Dendritic cell treated with granulocyte-macrophage colony-stimulating factor and Interleukin-4, amounts not matched to agents 40 ng/mL and 50 ng/mL, for 4 days (primary cell): ENCODE measurements around the gene CDC42EP2.
A peak's percentile ranks its signal among the peaks of the same experiment; 100 is the strongest.

Source experiments
- H3K27ac Mint-ChIP-seq: one replicate; pipeline ENCODE4 v1.8.0; 2022; ENCODE audit warnings: mild to moderate bottlenecking, mixed read lengths
- H3K27me3 Mint-ChIP-seq: one replicate; pipeline ENCODE4 v1.8.0; 2022; ENCODE audit warnings: mild to moderate bottlenecking, mixed read lengths
- H3K36me3 Mint-ChIP-seq: one replicate; pipeline ENCODE4 v1.8.0; 2022; ENCODE audit warnings: low read depth, mixed read lengths
- H3K4me1 Mint-ChIP-seq: one replicate; pipeline ENCODE4 v1.8.0; 2022; ENCODE audit warnings: low read depth, mixed read lengths
- H3K4me3 Mint-ChIP-seq: one replicate; pipeline ENCODE4 v1.8.0; 2022; ENCODE audit warnings: mild to moderate bottlenecking, moderate library complexity, mixed read lengths
- H3K9me3 Mint-ChIP-seq: one replicate; pipeline ENCODE4 v1.8.0; 2022; ENCODE audit warnings: mixed read lengths
- intact Hi-C: fragments of 100-400 bp; cut with micrococcal nuclease; formaldehyde crosslinking; loops from one replicate; pipeline ENCODE4 v1.15.0; 2022

CDC42EP2 gene

GRCh38 chr11:65290448-65291165, 24.1 kb upstream of the CDC42EP2 start:
- intact Hi-C loops: loop anchor here (2.0 kb wide), 1 partner anchor 24 kb away; the partner anchor contains the start of gene CDC42EP2
- no peaks in the 10 kb centered on the region for H3K27me3 Mint-ChIP-seq
- H3K4me3 Mint-ChIP-seq: peak overlapping the region; percentile 51
- peaks cover 68% of the 10 kb centered on the region for H3K36me3 Mint-ChIP-seq
- no peaks in the 10 kb centered on the region for H3K9me3 Mint-ChIP-seq
- peak overlapping the region; percentile 90 for H3K27ac Mint-ChIP-seq
- H3K4me1 Mint-ChIP-seq: peaks cover 48% of the 10 kb centered on the region

- Mint-ChIP-seq H3K36me3 (peaks cover 75% of the 10 kb centered on the region), H3K9me3 (no peaks in the 10 kb centered on the region), H3K4me1 (peaks cover 48% of the 10 kb centered on the region), H3K4me3 (peak overlapping the region; percentile 53), H3K27ac (peak overlapping the region; percentile 90), H3K27me3 (no peaks in the 10 kb centered on the region)
- intact Hi-C loops: loop anchor here (2.0 kb wide), 1 partner anchor 23 kb away; the partner anchor contains the start of gene CDC42EP2
These were observed 23.1 kb upstream of the CDC42EP2 start for GRCh38 chr11:65291613-65292012.

DNA sequence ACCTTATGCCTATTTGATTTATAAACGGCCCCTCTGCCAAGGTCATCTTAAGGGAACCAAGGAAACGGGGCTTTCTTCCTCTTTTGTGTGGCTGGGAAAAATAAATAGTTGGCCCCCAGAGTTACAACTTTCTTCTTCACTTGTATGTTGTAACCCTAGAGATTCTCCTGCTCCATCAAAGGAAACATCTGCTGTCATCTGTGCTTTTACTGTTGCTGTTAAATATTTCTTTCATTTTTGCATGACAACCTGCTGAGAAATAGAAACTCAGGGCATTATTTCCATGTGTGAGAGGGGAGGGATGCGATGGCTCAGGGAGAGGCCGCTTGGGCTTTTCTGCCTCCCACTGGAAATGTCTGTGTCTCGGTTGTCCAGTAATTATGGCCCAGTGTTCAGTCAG, 21.8 kb upstream of the CDC42EP2 start:
- intact Hi-C loops: no loop called here
- no peak overlapping the region for H3K4me3 Mint-ChIP-seq
- no peaks in the 10 kb centered on the region for H3K9me3 Mint-ChIP-seq
- peak overlapping the region; percentile 90 for H3K27ac Mint-ChIP-seq
- H3K4me1 Mint-ChIP-seq: peaks cover 40% of the 10 kb centered on the region
- peaks cover 75% of the 10 kb centered on the region for H3K36me3 Mint-ChIP-seq
- H3K27me3 Mint-ChIP-seq: no peaks in the 10 kb centered on the region

DNA sequence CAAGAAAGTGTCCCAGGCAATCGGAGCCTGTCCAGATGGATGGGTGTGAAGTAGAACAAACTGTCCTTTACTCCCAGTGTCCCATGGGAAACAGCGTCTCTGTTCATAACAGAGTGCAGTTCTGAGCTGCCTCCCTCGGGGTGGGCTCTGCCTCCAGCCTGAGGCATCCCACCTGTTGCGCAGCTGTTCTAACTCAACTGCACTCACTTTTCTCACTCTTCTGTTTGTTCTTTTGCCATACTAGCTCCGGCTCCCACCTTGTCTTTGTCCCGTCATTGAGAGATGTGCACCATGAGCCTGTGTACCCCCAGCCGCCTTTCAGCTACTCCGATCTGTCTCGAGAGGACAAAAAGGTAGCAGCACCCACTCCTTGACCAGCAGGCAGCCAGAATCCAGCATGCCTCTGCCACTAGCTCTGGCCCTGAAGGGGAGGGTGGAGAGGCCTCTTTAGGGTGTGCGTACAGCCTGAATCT, 20.7 kb upstream of the CDC42EP2 start:
- Mint-ChIP-seq H3K4me1 (peaks cover 40% of the 10 kb centered on the region), H3K27me3 (no peaks in the 10 kb centered on the region), H3K36me3 (peaks cover 75% of the 10 kb centered on the region), H3K9me3 (no peaks in the 10 kb centered on the region), H3K27ac (peak overlapping the region; percentile 90), H3K4me3 (no peak overlapping the region)
- intact Hi-C loops: no loop called here

- intact Hi-C loops: no loop called here
- Mint-ChIP-seq H3K9me3 (no peaks in the 10 kb centered on the region), H3K4me1 (peaks cover 32% of the 10 kb centered on the region), H3K4me3 (no peak overlapping the region), H3K27me3 (no peaks in the 10 kb centered on the region), H3K27ac (no peak overlapping the region), H3K36me3 (peaks cover 75% of the 10 kb centered on the region)
These were observed 19.7 kb upstream of the CDC42EP2 start for GRCh38 chr11:65295001-65295400.

- Mint-ChIP-seq H3K27me3 (no peaks in the 10 kb centered on the region), H3K9me3 (no peaks in the 10 kb centered on the region), H3K4me3 (no peak overlapping the region), H3K36me3 (peaks cover 69% of the 10 kb centered on the region), H3K27ac (peak overlapping the region; percentile 50), H3K4me1 (peaks cover 25% of the 10 kb centered on the region)
- intact Hi-C loops: no loop called here
These were observed 18.9 kb upstream of the CDC42EP2 start for GRCh38 chr11:65295571-65296341.

DNA sequence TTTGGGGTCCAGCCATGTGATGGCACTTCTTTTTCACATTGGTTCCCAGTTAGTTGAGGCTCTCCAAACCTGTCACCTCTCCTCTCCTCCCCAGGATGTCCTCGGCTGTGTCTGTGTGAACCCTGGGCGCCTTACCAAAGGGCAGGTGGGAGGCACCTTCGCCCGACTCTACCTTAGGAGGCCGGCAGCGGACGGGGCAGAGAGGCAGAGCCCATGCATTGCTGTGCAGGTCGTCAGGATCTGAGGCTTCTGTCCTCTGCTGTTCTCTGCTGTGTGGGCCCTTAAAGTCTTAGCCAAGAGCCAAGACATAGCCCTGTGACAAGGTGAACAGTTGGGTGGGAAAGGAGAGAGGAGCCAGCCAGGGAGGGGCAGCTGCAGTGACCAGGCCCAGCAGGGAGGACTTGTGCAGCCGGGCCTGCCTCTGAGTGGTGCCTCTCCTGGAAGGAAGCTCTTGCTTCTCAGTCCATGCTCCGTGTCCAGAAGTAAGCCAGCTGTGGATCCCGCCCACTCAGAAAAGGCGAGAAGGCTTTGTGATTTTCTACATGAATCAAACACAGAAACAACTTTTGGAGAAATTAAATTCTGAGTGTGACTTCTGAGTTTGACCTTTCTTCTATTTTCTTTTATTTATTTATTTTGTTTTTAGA, 17.5 kb upstream of the CDC42EP2 start:
- H3K36me3 Mint-ChIP-seq: peaks cover 69% of the 10 kb centered on the region
- intact Hi-C loops: no loop called here
- H3K27me3 Mint-ChIP-seq: no peaks in the 10 kb centered on the region
- no peak overlapping the region for H3K27ac Mint-ChIP-seq
- no peak overlapping the region for H3K4me3 Mint-ChIP-seq
- peaks cover 25% of the 10 kb centered on the region for H3K4me1 Mint-ChIP-seq
- no peaks in the 10 kb centered on the region for H3K9me3 Mint-ChIP-seq

DNA sequence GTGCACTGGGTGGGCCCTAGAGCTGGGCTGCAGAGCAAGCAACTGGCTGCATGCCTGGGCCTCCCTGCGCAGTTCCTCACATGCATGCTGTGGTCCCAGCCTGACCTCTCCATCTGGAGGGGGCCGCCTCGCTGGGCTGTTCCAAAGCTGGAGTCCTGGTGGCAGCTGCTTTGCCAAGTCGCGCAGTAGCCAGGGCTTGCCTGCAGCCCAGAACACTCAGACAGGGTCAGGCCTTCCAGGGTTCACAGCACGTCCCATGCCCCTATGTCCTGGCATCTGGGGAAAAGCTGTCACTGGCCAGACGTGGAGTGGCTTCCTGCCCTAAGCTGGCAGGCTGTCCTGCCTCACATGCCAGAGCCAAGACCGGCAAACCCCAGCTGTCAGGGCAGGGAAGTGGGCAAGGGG, 16.5 kb upstream of the CDC42EP2 start:
- H3K9me3 Mint-ChIP-seq: no peaks in the 10 kb centered on the region
- peaks cover 17% of the 10 kb centered on the region for H3K4me1 Mint-ChIP-seq
- no peak overlapping the region for H3K27ac Mint-ChIP-seq
- H3K4me3 Mint-ChIP-seq: no peak overlapping the region
- H3K36me3 Mint-ChIP-seq: peaks cover 67% of the 10 kb centered on the region
- no peaks in the 10 kb centered on the region for H3K27me3 Mint-ChIP-seq
- intact Hi-C loops: no loop called here

DNA sequence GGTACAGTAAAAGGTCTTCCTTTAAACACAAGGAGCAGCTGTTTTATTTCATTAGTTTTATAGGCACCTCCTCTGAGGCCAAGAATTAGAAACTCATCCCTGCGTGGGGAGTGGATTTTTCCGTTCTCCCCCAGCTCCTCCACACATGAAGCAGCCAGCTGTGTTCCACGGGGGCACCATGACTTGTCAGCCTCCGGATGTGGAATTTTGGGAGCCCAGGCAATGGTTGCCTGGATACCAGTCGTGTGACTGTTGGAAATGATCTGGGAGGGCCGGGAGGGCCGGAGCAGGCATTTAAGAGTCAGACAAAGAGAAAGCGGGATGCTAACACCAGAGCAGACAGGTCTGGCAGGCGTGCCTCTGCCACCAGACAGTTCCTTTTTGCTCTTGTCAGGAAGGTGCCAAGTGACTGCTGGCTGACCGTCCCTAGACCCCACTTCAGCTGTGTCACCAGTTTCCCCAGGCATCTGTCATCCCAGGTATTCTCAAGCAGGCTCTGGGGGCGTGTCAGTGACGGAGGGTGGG, 15.9 kb upstream of the CDC42EP2 start:
- Mint-ChIP-seq H3K27ac (no peak overlapping the region), H3K36me3 (peaks cover 64% of the 10 kb centered on the region), H3K4me3 (no peak overlapping the region), H3K4me1 (peaks cover 16% of the 10 kb centered on the region), H3K9me3 (no peaks in the 10 kb centered on the region), H3K27me3 (no peaks in the 10 kb centered on the region)
- intact Hi-C loops: no loop called here

DNA sequence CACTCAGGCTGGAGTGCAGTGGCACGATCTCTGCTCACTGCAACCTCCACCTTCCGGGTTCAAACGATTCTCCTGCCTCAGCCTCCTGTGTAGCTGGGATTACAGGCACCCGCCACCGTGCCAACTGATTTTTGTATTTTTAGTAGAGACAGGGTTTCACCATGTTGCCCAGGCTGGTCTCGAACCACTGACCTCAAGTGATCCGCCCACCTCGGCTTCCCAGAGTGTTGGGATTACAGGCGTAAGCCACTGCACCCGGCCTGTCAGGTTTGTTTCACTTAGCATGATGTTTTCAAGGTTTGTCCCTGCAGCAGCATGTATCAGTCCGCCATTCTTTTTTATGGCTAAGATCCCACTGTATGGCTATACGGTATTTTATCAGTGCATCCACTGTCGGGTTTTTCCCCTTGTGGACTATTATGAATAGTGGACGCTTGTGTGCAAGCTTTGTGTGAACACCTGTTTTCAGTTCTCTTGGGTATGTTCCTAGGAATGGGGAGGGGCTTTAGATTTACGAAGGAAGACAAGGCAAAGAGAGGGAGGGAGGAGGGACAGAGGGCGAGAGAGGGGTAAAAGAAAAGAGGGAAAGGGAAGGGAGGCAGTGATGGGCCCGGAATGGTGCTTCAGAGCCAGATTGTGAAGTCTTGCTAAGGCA, 13.9 kb upstream of the CDC42EP2 start:
- Mint-ChIP-seq H3K27ac (no peak overlapping the region), H3K9me3 (no peaks in the 10 kb centered on the region), H3K27me3 (no peaks in the 10 kb centered on the region), H3K4me3 (no peak overlapping the region), H3K4me1 (peaks cover 16% of the 10 kb centered on the region), H3K36me3 (peaks cover 64% of the 10 kb centered on the region)
- intact Hi-C loops: no loop called here

DNA sequence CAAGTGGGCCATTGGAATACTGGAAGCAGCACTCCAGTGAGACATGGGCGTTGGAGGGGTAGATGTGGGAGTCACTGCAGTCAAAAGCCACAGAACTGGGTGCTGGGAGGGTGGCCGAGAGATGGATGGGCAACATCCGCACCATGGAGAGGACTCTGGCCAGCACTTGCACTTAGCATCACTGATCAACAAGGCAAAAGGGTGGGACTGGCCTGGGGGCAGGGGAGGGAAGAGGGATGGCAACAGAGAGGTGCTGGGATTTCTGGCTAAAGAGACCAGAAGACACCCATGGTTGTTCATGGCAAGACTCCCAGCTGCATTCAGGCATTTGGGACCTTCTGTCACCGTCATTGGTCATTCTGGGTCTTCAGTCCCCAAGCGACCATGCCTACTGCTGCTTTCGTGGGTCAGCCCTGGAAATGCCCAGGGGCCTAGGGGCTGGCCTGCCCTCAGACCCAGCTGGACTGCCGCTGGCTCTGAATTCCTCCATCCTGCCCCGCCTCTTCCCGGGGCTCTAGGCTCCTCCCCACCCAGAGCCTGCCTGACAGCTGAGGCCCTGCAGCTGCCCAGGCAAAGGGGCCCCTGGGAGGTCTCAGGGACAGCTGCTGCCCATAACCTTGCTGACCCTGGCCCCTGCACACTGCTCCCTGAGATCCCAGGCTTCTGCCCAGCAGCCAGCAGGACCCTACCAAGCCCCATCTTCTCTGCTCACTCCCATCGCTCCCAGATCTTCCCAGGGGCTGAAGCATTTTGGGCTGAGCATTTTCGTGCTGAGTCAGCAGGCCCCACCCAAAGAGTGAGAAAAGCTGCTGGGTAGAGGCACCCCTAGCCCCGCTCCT, 13.0 kb upstream of the CDC42EP2 start:
- Mint-ChIP-seq H3K4me1 (peaks cover 16% of the 10 kb centered on the region), H3K4me3 (no peak overlapping the region), H3K9me3 (no peaks in the 10 kb centered on the region), H3K27me3 (no peaks in the 10 kb centered on the region), H3K27ac (peak overlapping the region; percentile 66), H3K36me3 (peaks cover 54% of the 10 kb centered on the region)
- intact Hi-C loops: no loop called here

DNA sequence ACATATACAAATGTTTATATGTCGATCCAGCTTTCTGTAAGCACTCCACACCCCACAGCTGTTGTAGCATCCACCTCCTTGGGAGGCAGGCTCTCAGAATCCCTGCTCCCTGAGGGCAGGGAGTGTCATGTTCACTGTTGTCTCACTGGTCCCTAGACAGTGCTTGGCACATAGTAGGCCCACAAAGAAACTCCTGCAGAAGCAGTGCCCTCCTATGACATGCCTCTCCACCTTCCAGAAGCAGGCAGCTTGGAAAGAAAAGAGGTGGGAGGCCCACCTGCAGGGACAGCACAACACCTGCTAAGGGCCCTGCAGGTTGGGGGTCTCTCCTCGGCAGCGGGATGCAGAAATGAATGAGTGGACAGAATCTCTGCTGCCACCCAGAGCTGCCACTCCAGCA, 11.1 kb upstream of the CDC42EP2 start:
- intact Hi-C loops: no loop called here

GRCh38 chr11:65304110-65304509, 10.6 kb upstream of the CDC42EP2 start:
- Mint-ChIP-seq H3K4me1 (peaks cover 35% of the 10 kb centered on the region), H3K36me3 (peaks cover 30% of the 10 kb centered on the region), H3K9me3 (no peaks in the 10 kb centered on the region), H3K27ac (peak overlapping the region; percentile 1), H3K27me3 (no peaks in the 10 kb centered on the region), H3K4me3 (no peak overlapping the region)
- intact Hi-C loops: no loop called here

More for the DNA sequence above, 11.1 kb upstream of the CDC42EP2 start:
- Mint-ChIP-seq H3K27ac (no peak overlapping the region), H3K27me3 (no peaks in the 10 kb centered on the region), H3K36me3 (peaks cover 36% of the 10 kb centered on the region), H3K9me3 (no peaks in the 10 kb centered on the region), H3K4me3 (no peak overlapping the region), H3K4me1 (peaks cover 29% of the 10 kb centered on the region)
